PC-3 (cell line): Measurements from ENCODE around the gene SPOP.

Experiments used
- CTCF ChIP-seq: fragments of 300-600 bp; sonication (generic); conservative IDR thresholded peaks from 2 replicates; pipeline ENCODE4 v1.5.1; 2017; ENCODE audit warnings: antibody characterized with exemption, low read depth, mild to moderate bottlenecking, low read length
- EZH2 ChIP-seq: fragments of 300-600 bp; sonication (generic); IDR thresholded peaks from one replicate; pipeline ENCODE4 v1.6.1; 2017; ENCODE audit warnings: antibody characterized with exemption, mild to moderate bottlenecking, low read length; ENCODE audit not compliant: unreplicated experiment
- EZH2phosphoT487 ChIP-seq: fragments of 300-600 bp; sonication (generic); IDR thresholded peaks from 2 replicates; pipeline ENCODE4 v1.6.1; 2018; ENCODE audit warnings: mild to moderate bottlenecking, antibody characterized with exemption, low read length, borderline replicate concordance

- no peak for TF ChIP-seq CTCF
- TF ChIP-seq EZH2phosphoT487, result no peak
- no peak for TF ChIP-seq EZH2
Measured at GRCh38 chr17:49699966-49700575, 22.2 kb upstream of the SPOP start.
